HepG2 (cell line): ENCODE data around the gene AQP10. TPM values are rescaled to one million over a fixed set of nuclear protein-coding genes. Genes with fewer than 3 reads are reported as not detected.

ENCODE experiments used
- AHDC1 ChIP-seq: sonication (generic); formaldehyde crosslinking; IDR thresholded peaks from 2 replicates; pipeline ENCODE4 v1.5.1; 2020; ENCODE audit warnings: mild to moderate bottlenecking, missing genetic modification reagents, borderline replicate concordance
- ATF7-NPFF ChIP-seq: sonication (generic); formaldehyde crosslinking; IDR thresholded peaks from 2 replicates; pipeline ENCODE4 v1.8.1; 2023; ENCODE audit warnings: mild to moderate bottlenecking, low read depth, missing genetic modification reagents, moderate library complexity
- CENPBD1 ChIP-seq: sonication (generic); formaldehyde crosslinking; IDR thresholded peaks from 2 replicates; pipeline ENCODE4 v1.8.0; 2022; ENCODE audit warnings: missing genetic modification reagents, low read depth, mild to moderate bottlenecking, borderline replicate concordance
- ISL2 ChIP-seq: sonication (generic); formaldehyde crosslinking; IDR thresholded peaks from 2 replicates; pipeline ENCODE4 v1.5.0; 2020; ENCODE audit warnings: missing genetic modification reagents
- PAF1 ChIP-seq: IDR thresholded peaks from 2 replicates; pipeline ENCODE4 v1.6.1; 2016; ENCODE audit warnings: missing genetic modification reagents, missing compliant biosample characterization
- U2AF2 ChIP-seq: fragments of 200-400 bp; formaldehyde crosslinking; IDR thresholded peaks from 2 replicates; pipeline ENCODE4 v1.6.1; 2017; ENCODE audit warnings: low read depth, mild to moderate bottlenecking, low read length
- USF2 ChIP-seq, 2 experiments: sonication (generic) in 1 of 2; formaldehyde crosslinking in 1 of 2; IDR thresholded peaks; 2 replicates each; pipeline versions ENCODE4 v1.5.1 to v1.6.1; 2011 to 2020; ENCODE audit warnings: borderline replicate concordance in 1 of 2, low read depth in 1 of 2, low read length in 1 of 2, mild to moderate bottlenecking in 1 of 2, missing genetic modification reagents in 1 of 2, moderate library complexity in 1 of 2
- ZBTB3 ChIP-seq: sonication (generic); formaldehyde crosslinking; IDR thresholded peaks from 2 replicates; pipeline ENCODE4 v1.4.0; 2020; ENCODE audit warnings: low read depth, mild to moderate bottlenecking, moderate library complexity, missing genetic modification reagents, borderline replicate concordance
- ZNF766 ChIP-seq: sonication (generic); formaldehyde crosslinking; IDR thresholded peaks from 2 replicates; pipeline ENCODE4 v1.5.0; 2020; ENCODE audit warnings: missing genetic modification reagents, borderline replicate concordance
- polyA plus RNA-seq, 8 experiments: library from polyadenylated mRNA; depleted of rRNA in 3 of 8; stranded (reverse) in 7 of 8; unstranded in 1 of 8; fragments of >200 nt; fragmentation: Illumina TruSeq in 4 of 8; extraction: Trizol in 4 of 8; gene quantifications; 2 replicates each; pipeline versions ENCODE4 v1.2.1 to v1.2.3, GENCODE V29; 2011 to 2016; ENCODE audit warnings: low read depth in 4 of 8, missing spikeins in 1 of 8, mixed read lengths in 1 of 8; ENCODE audit not compliant: insufficient read depth in 1 of 8
- total RNA-seq, 5 experiments: library from RNA; depleted of rRNA; stranded (reverse); fragments of >200 nt; fragmentation: Illumina TruSeq; extraction: Trizol; gene quantifications; 2 replicates each; pipeline ENCODE4 v1.2.3, GENCODE V29; 2016; ENCODE audit warnings: low read depth in 1 of 5
- TF ChIP-seq, protein P1 (sequence below): sonication (generic); formaldehyde crosslinking; IDR thresholded peaks from 2 replicates; pipeline ENCODE4 v1.4.0; 2020; ENCODE audit warnings: missing genetic modification reagents
- TF ChIP-seq, protein P2 (sequence below): sonication (generic); formaldehyde crosslinking; IDR thresholded peaks from 2 replicates; pipeline ENCODE4 v1.8.1; 2023; ENCODE audit warnings: mild to moderate bottlenecking, missing genetic modification reagents, borderline replicate concordance
- TF ChIP-seq, protein P3 (sequence below): sonication (generic); formaldehyde crosslinking; IDR thresholded peaks from 2 replicates; pipeline ENCODE4 v1.4.0; 2020; ENCODE audit warnings: missing genetic modification reagents

Gene AQP10
- total and polyA plus RNA-seq, 2 of the 13 experiments (the other 11 are each of a cell fraction or from before 2014, with no cell fraction given), result 0.30 TPM; not detected in 1

DNA sequence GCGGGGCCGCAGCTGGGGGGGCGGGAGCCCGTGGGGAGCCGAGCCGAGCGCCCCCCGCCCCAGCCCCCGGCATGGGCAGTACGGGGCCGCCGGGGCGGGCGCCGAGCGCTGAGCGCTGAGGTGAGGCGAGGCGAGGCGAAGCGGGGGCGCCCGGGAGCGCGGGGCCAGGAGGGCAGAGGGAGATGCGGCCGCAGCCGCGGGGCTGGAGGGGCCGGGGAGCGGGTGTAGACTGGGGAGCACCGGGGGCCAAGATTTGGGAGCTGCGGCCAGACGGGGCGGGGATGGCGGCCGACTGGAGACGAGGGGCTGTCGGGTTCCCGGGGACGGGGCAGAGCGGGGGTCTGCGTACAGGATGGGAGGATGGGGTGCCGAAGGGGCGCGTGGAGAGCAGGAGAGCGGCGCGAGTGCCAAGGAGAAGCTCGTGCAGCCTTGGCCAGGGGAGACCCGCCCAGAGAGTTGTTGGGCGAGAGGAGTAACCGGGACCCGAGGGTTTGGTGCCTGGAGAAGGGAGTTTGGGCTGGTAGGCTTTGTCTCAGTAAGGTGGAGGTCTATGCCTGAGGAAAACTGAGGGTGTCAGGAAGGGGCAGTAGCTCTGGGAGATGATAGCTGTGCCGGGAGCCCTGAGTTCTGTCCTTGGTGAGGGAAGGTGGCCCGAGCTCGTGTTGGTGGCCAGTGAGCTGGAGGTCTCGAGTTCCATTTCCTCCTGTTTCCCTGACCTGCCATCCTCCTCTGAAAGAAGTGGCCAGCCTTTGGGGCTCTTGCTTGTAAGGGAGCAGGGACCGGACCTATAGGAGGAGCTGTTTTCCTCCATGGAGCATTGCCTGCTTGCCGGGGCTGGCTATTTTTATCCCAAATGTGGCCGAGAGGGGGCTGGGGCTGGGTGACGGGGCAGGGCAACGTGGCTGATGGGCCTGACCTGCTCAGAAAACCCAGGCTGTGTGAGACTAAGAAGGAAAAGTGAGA lies 5.0 kb downstream of the AQP10 start (continued):
- TF ChIP-seq, protein P1, sequence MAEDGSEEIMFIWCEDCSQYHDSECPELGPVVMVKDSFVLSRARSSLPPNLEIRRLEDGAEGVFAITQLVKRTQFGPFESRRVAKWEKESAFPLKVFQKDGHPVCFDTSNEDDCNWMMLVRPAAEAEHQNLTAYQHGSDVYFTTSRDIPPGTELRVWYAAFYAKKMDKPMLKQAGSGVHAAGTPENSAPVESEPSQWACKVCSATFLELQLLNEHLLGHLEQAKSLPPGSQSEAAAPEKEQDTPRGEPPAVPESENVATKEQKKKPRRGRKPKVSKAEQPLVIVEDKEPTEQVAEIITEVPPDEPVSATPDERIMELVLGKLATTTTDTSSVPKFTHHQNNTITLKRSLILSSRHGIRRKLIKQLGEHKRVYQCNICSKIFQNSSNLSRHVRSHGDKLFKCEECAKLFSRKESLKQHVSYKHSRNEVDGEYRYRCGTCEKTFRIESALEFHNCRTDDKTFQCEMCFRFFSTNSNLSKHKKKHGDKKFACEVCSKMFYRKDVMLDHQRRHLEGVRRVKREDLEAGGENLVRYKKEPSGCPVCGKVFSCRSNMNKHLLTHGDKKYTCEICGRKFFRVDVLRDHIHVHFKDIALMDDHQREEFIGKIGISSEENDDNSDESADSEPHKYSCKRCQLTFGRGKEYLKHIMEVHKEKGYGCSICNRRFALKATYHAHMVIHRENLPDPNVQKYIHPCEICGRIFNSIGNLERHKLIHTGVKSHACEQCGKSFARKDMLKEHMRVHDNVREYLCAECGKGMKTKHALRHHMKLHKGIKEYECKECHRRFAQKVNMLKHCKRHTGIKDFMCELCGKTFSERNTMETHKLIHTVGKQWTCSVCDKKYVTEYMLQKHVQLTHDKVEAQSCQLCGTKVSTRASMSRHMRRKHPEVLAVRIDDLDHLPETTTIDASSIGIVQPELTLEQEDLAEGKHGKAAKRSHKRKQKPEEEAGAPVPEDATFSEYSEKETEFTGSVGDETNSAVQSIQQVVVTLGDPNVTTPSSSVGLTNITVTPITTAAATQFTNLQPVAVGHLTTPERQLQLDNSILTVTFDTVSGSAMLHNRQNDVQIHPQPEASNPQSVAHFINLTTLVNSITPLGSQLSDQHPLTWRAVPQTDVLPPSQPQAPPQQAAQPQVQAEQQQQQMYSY (CRISPR knock-in tag), result no peak
- TF ChIP-seq ZNF766 (no peak), ATF7-NPFF (0 out of 2 replicates have a peak, but pooled peaks have one; percentile 45), ZBTB3 (CRISPR knock-in tag) (no peak), U2AF2 (no peak), PAF1 (CRISPR knock-in tag) (no peak), AHDC1 (CRISPR knock-in tag) (no peak), ISL2 (CRISPR knock-in tag) (no peak), USF2 (IDR thresholded peaks at IDR 0.05; ENCODE audit: low read depth, low read length) (no peak), USF2 (CRISPR knock-in tag; IDR thresholded peaks at IDR 0.05; ENCODE audit: borderline replicate concordance) (no peak), CENPBD1 (CRISPR knock-in tag) (no peak)
- TF ChIP-seq, protein P2, sequence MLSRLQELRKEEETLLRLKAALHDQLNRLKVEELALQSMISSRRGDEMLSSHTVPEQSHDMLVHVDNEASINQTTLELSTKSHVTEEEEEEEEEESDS (CRISPR knock-in tag), result no peak
- TF ChIP-seq, protein P3, sequence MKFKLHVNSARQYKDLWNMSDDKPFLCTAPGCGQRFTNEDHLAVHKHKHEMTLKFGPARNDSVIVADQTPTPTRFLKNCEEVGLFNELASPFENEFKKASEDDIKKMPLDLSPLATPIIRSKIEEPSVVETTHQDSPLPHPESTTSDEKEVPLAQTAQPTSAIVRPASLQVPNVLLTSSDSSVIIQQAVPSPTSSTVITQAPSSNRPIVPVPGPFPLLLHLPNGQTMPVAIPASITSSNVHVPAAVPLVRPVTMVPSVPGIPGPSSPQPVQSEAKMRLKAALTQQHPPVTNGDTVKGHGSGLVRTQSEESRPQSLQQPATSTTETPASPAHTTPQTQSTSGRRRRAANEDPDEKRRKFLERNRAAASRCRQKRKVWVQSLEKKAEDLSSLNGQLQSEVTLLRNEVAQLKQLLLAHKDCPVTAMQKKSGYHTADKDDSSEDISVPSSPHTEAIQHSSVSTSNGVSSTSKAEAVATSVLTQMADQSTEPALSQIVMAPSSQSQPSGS (CRISPR knock-in tag), result no peak
